GM21717 (cell line): ENCODE results near the gene PSMC4.

Experiments used
- ATAC-seq: cut with Tn5 transposase; IDR thresholded peaks from one replicate; pipeline ENCODE4 v1.9.1; 2021; ENCODE audit warnings: mild to moderate bottlenecking, moderate library complexity; ENCODE audit not compliant: unreplicated experiment

PSMC4 gene

DNA sequence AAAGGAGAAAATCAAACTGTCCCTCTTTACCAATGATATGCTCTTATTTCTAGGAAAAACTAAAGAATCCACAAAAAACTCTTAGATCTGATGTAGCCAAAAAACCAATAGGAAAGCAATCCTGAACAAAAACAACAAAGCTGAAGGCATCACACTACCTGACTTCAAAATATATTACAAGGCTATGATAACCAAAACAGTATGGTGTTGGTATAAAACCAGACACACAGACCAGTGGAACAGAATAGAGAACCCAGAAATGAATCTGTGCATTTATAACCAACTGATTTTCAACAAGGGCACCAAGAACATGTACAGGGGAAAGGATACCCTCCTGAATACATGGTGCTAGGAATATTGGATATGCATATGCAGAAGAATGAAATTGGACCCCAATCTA, 16.2 kb downstream of the PSMC4 start:
- ATAC-seq, result no peak

DNA sequence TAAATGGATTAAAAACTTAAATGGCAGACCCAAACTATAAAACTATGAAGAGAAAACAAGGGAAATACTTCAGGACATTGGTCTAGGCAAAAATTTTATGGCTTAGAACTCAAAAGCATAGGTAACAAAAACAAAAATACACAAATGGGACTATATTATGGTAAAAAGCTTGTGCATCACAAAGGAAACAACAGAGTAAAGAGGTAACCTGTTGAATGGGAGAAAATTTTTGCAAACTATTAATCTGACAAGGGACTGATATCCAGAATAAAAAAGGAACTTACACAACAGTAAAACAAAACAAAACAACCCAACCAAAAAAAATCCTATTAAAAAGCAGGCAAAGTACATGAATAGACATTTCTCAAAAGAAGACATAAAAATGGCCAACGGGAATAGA, 16.6 kb downstream of the PSMC4 start:
- no peak for ATAC-seq

DNA sequence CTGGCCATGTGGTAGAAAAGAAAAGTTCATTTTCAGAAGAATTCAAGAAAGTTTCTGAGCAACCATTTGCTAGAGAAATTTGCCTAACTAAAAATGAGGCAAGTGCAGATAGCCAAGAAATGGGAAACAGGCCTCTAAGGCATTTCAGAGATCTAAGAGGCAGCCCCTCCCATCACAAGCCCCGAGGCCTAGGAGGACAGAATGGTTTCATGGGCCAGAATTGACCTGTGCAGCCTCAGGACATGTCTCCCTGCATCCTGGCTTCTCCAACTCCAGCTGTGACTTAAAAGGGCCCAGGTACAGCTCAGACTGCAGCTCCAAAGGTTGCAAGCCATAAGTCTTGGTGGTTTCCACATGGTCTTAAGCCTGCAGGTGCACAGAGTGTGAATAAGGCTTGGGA, 22.6 kb downstream of the PSMC4 start:
- ATAC-seq, result no peak

DNA sequence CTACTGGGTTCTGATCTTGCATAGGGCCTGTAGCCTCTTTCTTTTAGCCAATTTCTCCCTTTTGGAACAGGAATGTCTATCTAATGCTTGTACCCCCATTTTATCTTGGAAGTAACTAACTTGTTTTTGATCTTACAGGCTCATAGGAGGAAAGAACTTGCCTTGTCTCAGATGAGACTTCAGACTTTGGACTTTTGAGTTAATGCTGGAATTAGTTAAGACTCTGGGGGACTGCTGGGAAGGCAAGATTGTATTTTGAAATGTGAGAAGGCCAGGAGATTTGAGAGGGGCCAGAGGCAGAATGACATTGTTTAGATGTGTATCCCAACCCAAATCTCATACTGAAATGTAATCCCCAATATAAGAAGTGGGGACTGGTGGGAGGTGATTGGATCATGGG, 23.4 kb downstream of the PSMC4 start:
- ATAC-seq, result no peak

DNA sequence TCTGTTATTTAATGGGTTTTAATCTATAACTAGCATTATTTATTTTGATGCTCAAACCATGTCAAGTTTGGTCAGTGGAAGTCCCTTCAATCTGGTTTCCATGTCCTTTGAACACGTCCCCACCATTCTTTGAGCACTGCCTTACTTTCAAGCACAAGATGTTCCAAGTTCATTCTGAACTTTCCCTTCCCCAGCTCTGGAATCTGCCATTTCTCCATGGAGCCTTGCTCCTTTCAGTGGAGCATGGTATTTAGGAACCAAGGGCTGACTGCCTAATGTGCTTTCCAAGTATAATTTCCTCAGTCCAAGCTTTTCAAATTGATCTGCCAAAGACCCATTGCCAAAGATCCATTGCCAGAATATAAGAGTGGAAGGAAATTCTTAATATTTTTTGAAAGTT, 24.8 kb downstream of the PSMC4 start:
- ATAC-seq, result no peak

DNA sequence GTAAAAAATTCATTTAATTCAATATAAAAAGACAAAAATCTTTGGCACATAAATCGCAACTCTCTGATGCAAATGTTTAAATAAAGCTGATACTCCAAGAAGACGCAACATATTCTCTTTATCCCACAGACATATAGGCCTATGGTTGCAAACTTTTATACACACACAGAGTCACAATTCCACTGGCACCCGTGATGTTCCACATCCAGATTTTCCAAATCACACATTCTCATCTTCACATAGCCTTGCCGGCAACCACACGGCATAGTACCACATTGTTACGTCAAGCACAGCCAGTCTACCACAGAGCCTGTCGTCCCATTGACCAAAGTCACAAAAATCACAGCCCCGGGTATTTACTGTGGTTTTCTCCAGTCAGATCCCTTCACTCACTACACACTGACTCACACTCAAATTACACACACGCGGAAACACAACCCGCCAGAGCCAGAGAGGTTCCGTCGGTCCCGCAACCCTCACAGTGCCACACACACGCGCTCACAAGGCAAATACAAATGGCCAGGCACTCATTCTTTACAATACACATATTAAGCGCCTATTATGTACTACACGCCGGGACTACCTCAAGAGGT, 25.3 kb downstream of the PSMC4 start:
- peak; percentile 31 for ATAC-seq

DNA sequence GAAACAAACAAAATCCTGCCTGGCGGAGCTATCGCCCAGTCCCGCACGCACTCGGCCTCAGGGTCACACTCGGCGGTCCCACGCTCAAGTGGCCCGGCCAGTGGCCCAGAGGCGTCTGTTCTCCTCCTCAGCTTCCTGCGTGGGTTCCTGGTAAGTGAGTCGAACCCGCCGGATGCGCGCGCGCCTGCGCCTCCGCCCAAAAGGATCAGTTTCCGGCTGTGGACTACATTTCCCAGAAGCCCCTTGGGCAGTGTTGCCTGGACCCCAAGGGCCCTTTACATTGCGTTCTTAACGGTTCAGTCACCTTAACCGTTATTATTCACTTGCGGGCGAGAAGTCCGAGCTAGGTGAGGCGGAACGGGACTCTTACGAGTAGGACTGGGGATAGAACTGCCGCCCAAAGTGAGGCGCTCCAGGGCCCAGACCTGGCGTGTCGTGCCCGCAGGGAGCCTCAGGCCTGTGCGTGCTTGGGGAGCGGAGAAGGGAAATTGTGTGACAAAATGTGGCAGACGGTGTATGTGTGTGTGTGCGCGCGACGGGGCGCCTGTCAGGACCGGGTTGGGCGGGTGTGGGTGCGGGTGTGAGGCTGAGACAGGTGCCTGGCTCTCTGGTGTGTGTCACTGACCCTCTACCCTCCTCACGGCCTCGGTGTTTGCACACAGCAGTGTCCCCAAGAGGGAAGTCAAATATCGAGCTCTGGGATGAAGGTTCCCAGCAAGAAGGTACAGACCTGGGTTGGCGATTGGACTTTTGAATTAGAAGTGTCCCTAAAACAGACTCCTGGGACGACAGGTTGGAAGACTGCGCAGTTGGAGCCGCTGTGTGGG, 26.1 kb downstream of the PSMC4 start, which contains the start of gene ZNF546:
ZNF546 (plus strand) TSS at position 250 of the 827 bp plus-strand sequence. CDS start 1,267 bp downstream, outside the sequence.
- peak; percentile 86 for ATAC-seq

DNA sequence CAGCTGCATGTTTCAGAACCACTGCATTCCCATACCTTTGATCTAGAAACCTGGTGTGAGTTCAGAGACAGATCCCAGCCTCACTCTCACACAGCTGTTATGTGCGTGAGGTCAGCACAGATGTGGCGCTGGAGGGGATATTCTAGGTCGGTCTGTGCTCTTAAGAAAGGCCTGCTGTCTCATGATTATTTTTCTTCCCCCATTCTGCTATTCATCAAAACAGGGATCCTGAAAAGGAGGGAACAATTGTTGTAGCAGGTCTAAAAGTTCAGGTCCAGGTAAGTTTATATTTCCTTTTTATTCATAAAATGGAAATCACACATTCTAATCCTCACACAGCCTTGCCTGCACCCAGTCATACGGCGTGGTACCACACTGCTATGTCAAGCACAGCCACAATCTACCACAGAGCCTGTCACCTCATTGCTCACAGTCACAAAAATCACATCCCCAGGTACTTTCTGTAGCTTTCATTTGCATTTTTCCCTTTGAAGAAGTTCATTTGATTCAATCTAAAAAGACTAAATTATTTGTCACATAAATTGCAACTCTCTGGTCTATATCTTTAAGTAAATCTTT, 26.8 kb downstream of the PSMC4 start:
- ATAC-seq, result no peak

DNA sequence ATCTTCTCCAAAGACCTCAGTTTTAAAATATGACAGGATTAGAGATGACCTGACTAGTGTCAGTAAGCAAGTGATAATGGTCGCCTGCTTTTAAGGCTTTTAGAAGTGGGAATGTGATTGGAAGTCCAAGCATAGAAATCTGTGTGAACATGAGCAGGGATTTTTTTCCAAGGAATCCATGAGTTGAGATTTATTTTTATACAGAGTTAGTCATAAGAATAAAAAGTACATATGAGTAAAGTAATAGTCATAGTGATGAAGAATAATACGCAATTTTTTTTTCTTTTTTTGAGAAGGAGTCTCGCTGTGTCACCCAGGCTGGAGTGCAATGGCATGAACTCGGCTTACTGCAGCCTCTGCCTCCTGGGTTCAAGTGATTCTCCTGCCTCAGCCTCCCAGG, 27.5 kb downstream of the PSMC4 start:
- ATAC-seq, result no peak

DNA sequence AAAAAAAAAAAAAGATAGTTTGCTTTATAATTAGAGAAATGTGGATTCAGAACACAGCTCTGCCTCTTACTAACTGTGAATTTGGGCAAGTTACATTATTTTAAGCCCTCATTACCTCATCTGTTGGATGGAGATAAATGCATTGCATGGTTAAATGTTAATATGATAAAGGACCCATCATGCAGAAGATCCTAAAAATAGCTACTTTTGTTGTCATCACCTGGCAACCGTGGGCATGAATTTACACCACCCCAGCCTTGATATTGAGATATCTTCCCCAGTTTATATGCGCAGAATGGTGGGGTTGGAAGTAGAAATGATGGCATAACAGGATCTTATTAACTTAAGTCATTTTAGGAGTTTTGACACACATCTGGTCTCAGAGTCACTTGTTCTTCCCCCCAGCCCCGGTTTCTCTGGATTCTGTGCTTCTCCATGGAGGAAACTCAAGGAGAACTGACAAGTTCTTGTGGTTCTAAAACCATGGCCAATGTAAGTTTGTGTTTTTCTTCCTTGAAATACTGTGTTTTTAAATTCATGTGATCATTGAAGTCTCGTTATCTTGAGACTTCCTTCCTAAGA, 34.8 kb downstream of the PSMC4 start:
- no peak for ATAC-seq

DNA sequence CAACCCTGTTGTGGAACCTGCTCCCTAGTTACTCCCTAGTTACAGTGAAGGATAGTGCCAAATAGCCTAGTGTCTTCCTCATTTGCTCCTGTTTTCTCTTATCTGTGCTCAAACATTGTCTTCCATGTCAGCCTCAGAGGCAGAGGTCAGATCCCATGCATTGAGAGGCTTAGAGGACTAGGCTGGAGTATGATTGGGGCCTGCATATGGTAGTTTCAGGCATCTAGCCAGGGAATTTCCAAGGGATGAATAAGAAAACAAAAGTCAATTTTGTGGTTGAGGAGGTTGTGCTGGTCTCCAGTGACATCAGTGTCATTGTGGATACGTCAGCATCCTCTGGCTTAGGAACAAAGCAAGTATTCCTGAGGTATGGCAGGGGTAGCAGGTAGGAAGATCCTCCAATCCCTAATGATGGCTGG, 35.3 kb downstream of the PSMC4 start:
- ATAC-seq, result no peak

DNA sequence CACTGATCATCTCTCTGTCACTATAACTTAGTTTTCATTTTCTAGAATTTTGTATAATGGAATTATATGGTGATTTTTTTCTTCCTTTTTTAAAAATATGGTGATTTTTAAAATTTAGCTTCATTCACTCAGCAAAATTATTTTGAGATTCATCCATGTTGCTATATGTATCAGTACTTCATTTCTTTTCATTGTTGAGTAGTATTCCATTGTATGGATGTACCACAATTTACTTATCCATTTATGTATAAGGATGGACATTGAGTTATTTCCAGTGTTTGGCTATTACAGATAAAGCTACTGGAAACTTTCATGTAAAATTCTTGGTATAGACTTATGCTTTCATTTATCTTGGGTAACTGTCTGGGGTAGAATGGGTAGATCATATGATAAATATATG, 38.7 kb downstream of the PSMC4 start:
- no peak for ATAC-seq

DNA sequence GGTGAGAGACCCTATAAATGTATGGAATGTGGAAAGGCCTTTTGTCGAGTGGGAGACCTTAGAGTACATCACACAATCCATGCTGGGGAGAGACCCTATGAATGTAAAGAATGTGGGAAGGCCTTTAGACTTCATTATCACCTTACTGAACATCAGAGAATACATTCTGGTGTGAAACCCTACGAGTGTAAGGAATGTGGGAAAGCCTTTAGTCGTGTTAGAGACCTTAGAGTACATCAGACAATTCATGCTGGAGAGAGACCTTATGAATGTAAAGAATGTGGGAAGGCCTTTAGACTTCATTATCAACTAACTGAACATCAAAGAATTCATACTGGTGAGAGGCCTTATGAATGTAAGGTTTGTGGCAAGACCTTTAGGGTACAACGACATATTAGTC, 43.0 kb downstream of the PSMC4 start:
- ATAC-seq, result no peak

DNA sequence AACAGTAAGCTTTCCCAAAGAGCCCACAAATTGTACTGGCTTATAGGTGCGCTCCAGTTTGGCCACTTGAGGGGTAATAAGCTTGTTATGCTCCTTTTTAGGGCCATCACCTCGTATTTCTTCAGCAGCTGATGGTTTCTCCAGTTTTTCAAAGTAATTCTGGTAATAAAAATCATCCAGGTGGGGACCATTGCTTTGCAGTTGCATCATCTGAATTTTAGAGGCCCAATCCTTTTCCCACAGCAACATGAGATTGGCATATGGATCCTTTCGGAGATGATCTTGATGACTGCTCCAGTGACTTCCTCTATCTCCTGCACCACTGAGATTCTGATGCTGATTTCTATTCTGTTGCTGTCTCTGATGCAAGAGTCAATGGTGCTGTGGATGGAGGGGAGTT, 53.0 kb downstream of the PSMC4 start:
- no peak for ATAC-seq

DNA sequence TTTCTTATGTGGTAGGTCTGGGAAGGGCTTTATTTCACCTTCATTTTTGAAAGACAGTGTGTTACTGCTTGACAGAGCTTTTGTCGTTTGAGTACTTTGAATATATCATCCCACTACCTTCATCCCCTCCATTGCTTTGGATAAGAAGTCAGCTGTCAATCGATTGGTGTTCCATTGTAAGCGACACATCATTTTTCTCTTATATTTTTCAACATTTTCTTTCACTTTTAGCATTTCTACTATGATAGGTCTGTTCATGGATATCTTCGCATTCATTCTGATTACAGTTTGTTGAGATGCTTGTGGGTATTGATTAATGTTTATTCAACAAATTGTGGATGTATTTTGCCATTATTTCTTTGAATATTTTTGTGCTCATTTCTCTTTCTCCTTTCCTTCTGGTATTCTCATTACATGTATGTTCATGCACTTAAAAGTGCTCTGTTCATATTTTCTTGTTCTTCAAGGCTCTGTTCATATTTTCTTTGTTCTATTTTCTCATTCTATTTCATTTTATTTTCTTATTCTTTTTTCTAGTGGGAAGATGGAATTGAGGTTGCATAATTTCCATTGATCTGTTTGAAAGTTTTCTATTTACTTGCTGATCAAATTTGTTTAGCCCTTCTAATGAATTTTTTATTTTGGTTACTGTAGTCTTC, 55.1 kb downstream of the PSMC4 start:
- ATAC-seq, result no peak

DNA sequence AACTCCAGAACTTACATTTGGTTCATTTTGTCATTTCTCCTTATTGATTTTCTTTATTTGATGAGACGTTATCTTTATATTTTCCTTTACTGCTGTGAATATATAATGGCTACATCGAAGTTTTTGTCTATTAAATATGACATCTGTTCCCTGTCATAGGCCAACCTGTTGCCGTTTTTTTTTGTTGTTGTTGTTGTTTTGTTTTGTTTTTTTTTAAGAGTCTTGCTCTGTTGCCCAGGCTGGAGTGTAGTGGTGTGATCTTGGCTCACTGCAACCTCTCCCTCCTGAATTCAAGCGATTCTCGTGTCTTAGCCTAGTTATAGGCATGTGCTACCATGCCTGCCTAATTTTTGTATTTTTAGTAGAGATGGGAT, 55.6 kb downstream of the PSMC4 start:
- no peak for ATAC-seq
